Suprapubic skin (tissue), 4 donors: ENCODE results near the gene RPL4. TPM values are rescaled to one million over a fixed set of nuclear protein-coding genes. Genes with fewer than 3 reads are reported as not detected.
A peak's percentile ranks its signal among the peaks of the same experiment; 100 is the strongest.
"Not testable (repeated sequence)": the region's sequence is repeated elsewhere in the genome, so short reads cannot be mapped to it uniquely, and the experiment has no call there.

Experiments used
- DNase-seq, 2 donors: peaks; one replicate each; pipeline ENCODE4 v3.0.0-alpha.2; 2019; ENCODE audit warnings: low spot score in 2 of 2
- H3K27ac ChIP-seq: fragments of 200-600 bp; sonication (generic); one replicate; pipeline ENCODE4 v1.5.1; 2019
- H3K27me3 ChIP-seq: fragments of 200-600 bp; sonication (generic); one replicate; pipeline ENCODE4 v1.5.1; 2019
- H3K36me3 ChIP-seq: fragments of 200-600 bp; sonication (generic); one replicate; pipeline ENCODE4 v1.5.1; 2019
- H3K4me1 ChIP-seq: fragments of 200-600 bp; sonication (generic); one replicate; pipeline ENCODE4 v1.5.1; 2019
- H3K4me3 ChIP-seq: fragments of 200-600 bp; sonication (generic); one replicate; pipeline ENCODE4 v1.5.1; 2019; ENCODE audit warnings: mild to moderate bottlenecking
- H3K9me3 ChIP-seq: fragments of 200-600 bp; sonication (generic); one replicate; pipeline ENCODE4 v1.5.1; 2019
- CTCF ChIP-seq, 2 donors: fragments of 200-600 bp in 1 of 2; fragments of 450-650 bp in 1 of 2; sonication (generic) in 1 of 2; IDR thresholded peaks; one replicate each; pipeline ENCODE4 v1.5.1; 2016 to 2019; ENCODE audit warnings: antibody characterized with exemption in 2 of 2, mild to moderate bottlenecking in 1 of 2, moderate library complexity in 1 of 2
- EP300 ChIP-seq: sonication (generic); formaldehyde crosslinking; IDR thresholded peaks from one replicate; pipeline ENCODE4 v1.6.1; 2017; ENCODE audit warnings: antibody characterized with exemption
- POLR2A ChIP-seq, 2 donors: fragments of 450-650 bp; IDR thresholded peaks; one replicate each; pipeline ENCODE4 v1.6.1; 2017; ENCODE audit warnings: antibody characterized with exemption in 2 of 2, mild to moderate bottlenecking in 2 of 2, moderate library complexity in 2 of 2
- POLR2AphosphoS5 ChIP-seq, 3 donors: sonication (generic); formaldehyde crosslinking; IDR thresholded peaks; one replicate each; pipeline ENCODE4 v1.6.1; 2017; ENCODE audit warnings: antibody characterized with exemption in 3 of 3
- WGBS: methylation state at CpG from one replicate; pipeline ENCODE4 v1.1.5; 2018; 5-methylcytosine and 5-hydroxymethylcytosine counted together
- total RNA-seq, 4 donors: library from RNA; depleted of rRNA; stranded (reverse); fragments of >200 nt; gene quantifications; one replicate each; pipeline ENCODE4 v1.1.0, GENCODE V29; 2016

RPL4 gene
- total RNA-seq, 4 donors from 2014 or later, result 3,240 to 5,495 (median 4,865) TPM

- no peak for DNase-seq
- no peaks in the 10 kb centered on the region for H3K27me3 ChIP-seq
- WGBS, result 86% methylated on average over 4 of the region's 4 CpGs
- H3K27ac ChIP-seq, result no peak overlapping the region
- H3K36me3 ChIP-seq, result peaks cover 7% of the 10 kb centered on the region
- no peaks in the 10 kb centered on the region for H3K9me3 ChIP-seq
- no peak overlapping the region for H3K4me3 ChIP-seq
- H3K4me1 ChIP-seq, result peaks cover 7% of the 10 kb centered on the region
- TF ChIP-seq CTCF (IDR thresholded peaks at IDR 0.05), result no peak
- TF ChIP-seq POLR2A (IDR thresholded peaks at IDR 0.05), result no peak
- no peak for TF ChIP-seq POLR2AphosphoS5 (IDR thresholded peaks at IDR 0.05)
- no peak for TF ChIP-seq EP300
Observed at GRCh38 chr15:66476535-66476934, 28.1 kb downstream of the RPL4 start.

GRCh38 chr15:66474963-66475362, 29.7 kb downstream of the RPL4 start:
- TF ChIP-seq EP300 (no peak), CTCF (IDR thresholded peaks at IDR 0.05) (no peak), POLR2AphosphoS5 (IDR thresholded peaks at IDR 0.05) (no peak), POLR2A (IDR thresholded peaks at IDR 0.05) (no peak)
- Histone ChIP-seq H3K36me3 (no peaks in the 10 kb centered on the region), H3K9me3 (no peaks in the 10 kb centered on the region), H3K27me3 (no peaks in the 10 kb centered on the region), H3K27ac (no peak overlapping the region), H3K4me1 (peaks cover 7% of the 10 kb centered on the region), H3K4me3 (no peak overlapping the region)
- DNase-seq, result no peak
- WGBS, result 69% methylated on average over 3 of the region's 3 CpGs

GRCh38 chr15:66474135-66474534, 30.5 kb downstream of the RPL4 start:
- Histone ChIP-seq H3K4me1 (peaks cover 7% of the 10 kb centered on the region), H3K9me3 (no peaks in the 10 kb centered on the region), H3K36me3 (no peaks in the 10 kb centered on the region), H3K27me3 (no peaks in the 10 kb centered on the region), H3K4me3 (no peak overlapping the region), H3K27ac (no peak overlapping the region)
- DNase-seq, result no peak
- no peak for TF ChIP-seq CTCF (IDR thresholded peaks at IDR 0.05)
- 55% methylated on average over 2 of the region's 2 CpGs for WGBS

- no peaks in the 10 kb centered on the region for H3K27me3 ChIP-seq
- H3K27ac ChIP-seq, result no peak overlapping the region
- no peaks in the 10 kb centered on the region for H3K9me3 ChIP-seq
- no peak overlapping the region for H3K4me3 ChIP-seq
- no peaks in the 10 kb centered on the region for H3K36me3 ChIP-seq
- H3K4me1 ChIP-seq, result peaks cover 7% of the 10 kb centered on the region
- no peak for TF ChIP-seq CTCF (IDR thresholded peaks at IDR 0.05)
- no peak for TF ChIP-seq EP300
- 55% methylated on average over 8 of the region's 8 CpGs for WGBS
- DNase-seq, result no peak
Observed at GRCh38 chr15:66472176-66472999, 32.3 kb downstream of the RPL4 start.

- not testable (repeated sequence) for H3K4me1 ChIP-seq, H3K9me3 ChIP-seq, H3K36me3 ChIP-seq, DNase-seq, H3K27ac ChIP-seq, H3K4me3 ChIP-seq, H3K27me3 ChIP-seq
- WGBS, result 81% methylated on average over 4 of the region's 4 CpGs
Observed at GRCh38 chr15:66470825-66471224, 33.8 kb downstream of the RPL4 start.

- not testable (repeated sequence) for H3K9me3 ChIP-seq, H3K4me1 ChIP-seq, H3K27ac ChIP-seq, H3K36me3 ChIP-seq, H3K4me3 ChIP-seq, H3K27me3 ChIP-seq
- DNase-seq, result peak in 1 of 2 donors; percentile 20
- 97% methylated on average over 11 of the region's 11 CpGs for WGBS
Observed at GRCh38 chr15:66467162-66468040, 37.3 kb downstream of the RPL4 start.

- not testable (repeated sequence) for H3K9me3 ChIP-seq, H3K27me3 ChIP-seq, H3K4me3 ChIP-seq, DNase-seq, H3K27ac ChIP-seq, H3K36me3 ChIP-seq, H3K4me1 ChIP-seq
- WGBS, result 90% methylated on average over 6 of the region's 6 CpGs
Observed at GRCh38 chr15:66465294-66465693, 39.4 kb downstream of the RPL4 start.
